ENCODE measurements around the gene TEKT5.

DNA sequence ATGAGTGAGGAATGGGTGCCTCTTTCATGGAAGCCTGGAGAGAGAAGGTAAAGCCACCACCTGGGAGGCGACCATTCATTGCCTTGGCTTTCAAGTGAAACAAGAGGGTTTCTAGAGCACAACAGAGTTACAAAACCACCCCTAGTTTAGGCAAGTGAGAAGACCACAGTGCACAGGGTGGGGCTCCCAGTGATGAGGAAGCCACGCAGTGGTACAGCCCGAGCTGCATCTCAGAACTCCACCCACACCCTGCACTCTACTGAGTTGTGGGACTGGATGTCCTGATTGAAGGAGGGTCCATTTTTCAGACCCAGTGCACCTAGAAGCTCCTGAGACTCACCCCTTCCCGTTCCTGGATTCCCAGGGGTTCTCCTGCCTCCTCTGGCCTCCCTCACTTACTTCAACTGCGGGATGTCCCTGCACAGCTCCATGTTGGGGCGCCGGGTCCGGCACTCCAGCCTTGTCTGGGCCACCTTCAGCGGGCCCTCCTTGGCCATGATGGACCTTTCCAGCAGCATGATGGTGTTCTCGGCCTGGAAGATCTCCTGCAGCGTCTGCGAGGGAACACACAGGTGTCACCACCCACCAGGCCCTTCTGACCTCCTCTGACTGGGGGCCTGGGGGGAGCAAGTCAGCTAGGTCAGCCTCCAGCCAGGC lies 59.2 kb downstream of the TEKT5 start:
- TF ChIP-seq, protein P1, sequence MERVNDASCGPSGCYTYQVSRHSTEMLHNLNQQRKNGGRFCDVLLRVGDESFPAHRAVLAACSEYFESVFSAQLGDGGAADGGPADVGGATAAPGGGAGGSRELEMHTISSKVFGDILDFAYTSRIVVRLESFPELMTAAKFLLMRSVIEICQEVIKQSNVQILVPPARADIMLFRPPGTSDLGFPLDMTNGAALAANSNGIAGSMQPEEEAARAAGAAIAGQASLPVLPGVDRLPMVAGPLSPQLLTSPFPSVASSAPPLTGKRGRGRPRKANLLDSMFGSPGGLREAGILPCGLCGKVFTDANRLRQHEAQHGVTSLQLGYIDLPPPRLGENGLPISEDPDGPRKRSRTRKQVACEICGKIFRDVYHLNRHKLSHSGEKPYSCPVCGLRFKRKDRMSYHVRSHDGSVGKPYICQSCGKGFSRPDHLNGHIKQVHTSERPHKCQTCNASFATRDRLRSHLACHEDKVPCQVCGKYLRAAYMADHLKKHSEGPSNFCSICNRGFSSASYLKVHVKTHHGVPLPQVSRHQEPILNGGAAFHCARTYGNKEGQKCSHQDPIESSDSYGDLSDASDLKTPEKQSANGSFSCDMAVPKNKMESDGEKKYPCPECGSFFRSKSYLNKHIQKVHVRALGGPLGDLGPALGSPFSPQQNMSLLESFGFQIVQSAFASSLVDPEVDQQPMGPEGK (CRISPR knock-in tag; IDR thresholded peaks at IDR 0.05; ENCODE audit: borderline replicate concordance) = no peak
- TF ChIP-seq POLR2AphosphoS5 (IDR thresholded peaks at IDR 0.05; ENCODE audit: control insufficient read depth, insufficient read depth, low read depth, low read length) = no peak
- TF ChIP-seq, protein P2, sequence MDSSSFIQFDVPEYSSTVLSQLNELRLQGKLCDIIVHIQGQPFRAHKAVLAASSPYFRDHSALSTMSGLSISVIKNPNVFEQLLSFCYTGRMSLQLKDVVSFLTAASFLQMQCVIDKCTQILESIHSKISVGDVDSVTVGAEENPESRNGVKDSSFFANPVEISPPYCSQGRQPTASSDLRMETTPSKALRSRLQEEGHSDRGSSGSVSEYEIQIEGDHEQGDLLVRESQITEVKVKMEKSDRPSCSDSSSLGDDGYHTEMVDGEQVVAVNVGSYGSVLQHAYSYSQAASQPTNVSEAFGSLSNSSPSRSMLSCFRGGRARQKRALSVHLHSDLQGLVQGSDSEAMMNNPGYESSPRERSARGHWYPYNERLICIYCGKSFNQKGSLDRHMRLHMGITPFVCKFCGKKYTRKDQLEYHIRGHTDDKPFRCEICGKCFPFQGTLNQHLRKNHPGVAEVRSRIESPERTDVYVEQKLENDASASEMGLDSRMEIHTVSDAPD (CRISPR knock-in tag; IDR thresholded peaks at IDR 0.05) = no peak
- TF ChIP-seq TAF15 (IDR thresholded peaks at IDR 0.05; ENCODE audit: low read depth, low read length) = no peak
- TF ChIP-seq MYC (IDR thresholded peaks at IDR 0.05; ENCODE audit: low read depth, low read length) = no peak
- no peak for TF ChIP-seq MYC (CRISPR knock-in tag; IDR thresholded peaks at IDR 0.05; ENCODE audit: borderline replicate concordance, low read depth)
